ENCODE results near the gene RAD51B. TPM values are rescaled to one million over a fixed set of nuclear protein-coding genes. Genes with fewer than 3 reads are reported as not detected.
A peak's percentile ranks its signal among the peaks of the same experiment; 100 is the strongest.

The RAD51B gene
- total and polyA plus RNA-seq, 2 of the 13 experiments (the other 11 are each of a cell fraction or from before 2014, with no cell fraction given) = 7.0 to 9.5 TPM

DNA sequence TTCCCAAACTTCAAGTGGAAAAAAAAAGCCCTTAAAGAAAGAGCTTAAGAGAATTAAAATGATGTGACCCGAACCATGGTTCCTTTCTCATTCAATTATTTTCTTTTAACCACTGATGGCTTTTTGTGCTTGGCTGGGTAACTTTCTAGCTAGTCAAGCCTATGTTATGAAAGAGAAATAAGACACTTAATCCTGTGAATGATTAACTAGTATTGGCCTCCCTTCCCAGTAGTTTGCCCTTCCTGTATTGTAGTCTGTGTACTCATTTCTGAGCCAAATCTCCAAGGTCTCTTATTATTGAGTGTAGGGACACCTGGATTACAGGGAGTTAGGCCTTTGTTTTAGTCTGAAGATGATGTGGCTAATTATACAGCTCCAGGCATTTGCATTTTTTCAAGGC lies 353.0 kb downstream of the RAD51B start:
- H3K4me2 ChIP-seq (ENCODE audit: low read depth, low read length) = peak overlapping the region; percentile 77
- no peaks in the 10 kb centered on the region for H3K36me3 ChIP-seq (replicated peaks in 1 of 2; ENCODE audit: control insufficient read depth in 1 of 2, insufficient read depth in 2 of 2, low read length in 2 of 2)
- H4K20me1 ChIP-seq (ENCODE audit: insufficient read depth, low read length) = no peaks in the 10 kb centered on the region
- intact Hi-C loops (cut with micrococcal nuclease; ENCODE audit: unreplicated experiment) (loop anchor here (2.0 kb wide), 1 partner anchor 20 kb away; no protein-coding TSS in a partner anchor), in situ Hi-C loops (cut with HindIII; ENCODE audit: extremely low pct_ligation_motif_present, low pct_unique_long_range_greater_than_20kb) (no loop called here)
- peak overlapping the region; percentile 44; the same call in 1 of the 2 replicates for H3K9ac ChIP-seq (ENCODE audit: insufficient read depth, low read depth, low read length)
- peak; percentile 94 for DNase-seq (ENCODE audit: low spot score)
- ChIA-PET CTCF (ENCODE audit: low intra/inter-chr PET ratio, low total read pairs) (no interaction called here), POLR2A (interaction anchor here (0.9 to 1.6 kb wide), 7 partner anchors 10 to 647 kb away, joined by 3 to 6 read pairs (median 4); partner anchors contain the start of gene ZFP36L1)
- peak; percentile 97 for ATAC-seq
- H2AFZ ChIP-seq (ENCODE audit: low read length) = no peak overlapping the region
- 0% methylated on average over 1 of the region's 1 CpG for WGBS (ENCODE audit: low lambda C conversion rate)
- H3K4me1 ChIP-seq (ENCODE audit: insufficient read depth, low read length) = peaks cover 52% of the 10 kb centered on the region
- no peaks in the 10 kb centered on the region for H3K79me2 ChIP-seq (ENCODE audit: insufficient read depth, low read length)
- peak overlapping the region; percentile 29 to 54 (median 52); a peak in 4 of 6 replicates for H3K4me3 ChIP-seq (replicated peaks in 1 of 3; ENCODE audit: insufficient read depth in 1 of 3, low read depth in 2 of 3, low read length in 3 of 3)
- peak; percentile 75 for FAIRE-seq
- peak overlapping the region; percentile 81 for H3K27ac ChIP-seq (ENCODE audit: extremely low read length, insufficient read depth, low read length)
- no peaks in the 10 kb centered on the region for H3K9me3 ChIP-seq (ENCODE audit: low read length)
- BruUV-seq (replicated peaks) = no TSS peak
- no peaks in the 10 kb centered on the region for H3K27me3 ChIP-seq (ENCODE audit: control insufficient read depth in 1 of 2, insufficient read depth in 2 of 2, low read length in 2 of 2)
- TF ChIP-seq TBX2 (CRISPR knock-in tag; IDR thresholded peaks at IDR 0.05; ENCODE audit: borderline replicate concordance) (no peak), NFIC (IDR thresholded peaks at IDR 0.05; ENCODE audit: low read length) (0 out of 2 replicates have a peak, but pooled peaks have one; percentile 13), HNRNPUL1 (IDR thresholded peaks at IDR 0.05; ENCODE audit: low read depth, low read length) (peak; percentile 88), MBD4 (IDR thresholded peaks at IDR 0.05; ENCODE audit: borderline replicate concordance, low read length) (peak; percentile 8; the same call in 1 of the 2 replicates), SMARCC2 (IDR thresholded peaks at IDR 0.05) (no peak), YEATS2 (CRISPR knock-in tag; IDR thresholded peaks at IDR 0.05; ENCODE audit: borderline replicate concordance) (no peak; the same call in 1 of the 2 replicates), ELF3 (CRISPR knock-in tag; IDR thresholded peaks at IDR 0.05) (peak; percentile 11; the same call in 1 of the 2 replicates), TGIF2 (CRISPR knock-in tag; IDR thresholded peaks at IDR 0.05) (peak; percentile 28; the same call in 1 of the 2 replicates), ZNF724P (CRISPR knock-in tag; IDR thresholded peaks at IDR 0.05; ENCODE audit: borderline replicate concordance) (no peak), MYNN (CRISPR knock-in tag; IDR thresholded peaks at IDR 0.05; ENCODE audit: low read depth) (no peak), GFI1 (CRISPR knock-in tag; IDR thresholded peaks at IDR 0.05; ENCODE audit: borderline replicate concordance) (no peak), PCBP1 (IDR thresholded peaks at IDR 0.05; ENCODE audit: borderline replicate concordance, low read depth, low read length) (no peak), TARDBP (CRISPR knock-in tag; IDR thresholded peaks at IDR 0.05) (no peak), ONECUT2 (CRISPR knock-in tag; IDR thresholded peaks at IDR 0.05) (peak; percentile 53; the same call in 1 of the 2 replicates), ZNF292 (CRISPR knock-in tag; IDR thresholded peaks at IDR 0.05; ENCODE audit: borderline replicate concordance, low read depth) (no peak), CREB1 (IDR thresholded peaks at IDR 0.05) (no peak), CREB1 (CRISPR knock-in tag; IDR thresholded peaks at IDR 0.05) (peak; percentile 34; the same call in 1 of the 2 replicates), TBP (CRISPR knock-in tag; IDR thresholded peaks at IDR 0.05) (no peak), ZNF891 (CRISPR knock-in tag; IDR thresholded peaks at IDR 0.05) (no peak), ZMYM4 (CRISPR knock-in tag; IDR thresholded peaks at IDR 0.05) (no peak), SAP130 (CRISPR knock-in tag; IDR thresholded peaks at IDR 0.05; ENCODE audit: low read depth) (peak; percentile 25; the same call in 1 of the 2 replicates), ZNF3 (CRISPR knock-in tag; IDR thresholded peaks at IDR 0.05) (no peak), GABPA (IDR thresholded peaks at IDR 0.05; ENCODE audit: low read depth, low read length) (no peak), GABPA (CRISPR knock-in tag; IDR thresholded peaks at IDR 0.05; ENCODE audit: low read depth) (0 out of 2 replicates have a peak, but pooled peaks have one; percentile 16)
- TF ChIP-seq, protein P1, sequence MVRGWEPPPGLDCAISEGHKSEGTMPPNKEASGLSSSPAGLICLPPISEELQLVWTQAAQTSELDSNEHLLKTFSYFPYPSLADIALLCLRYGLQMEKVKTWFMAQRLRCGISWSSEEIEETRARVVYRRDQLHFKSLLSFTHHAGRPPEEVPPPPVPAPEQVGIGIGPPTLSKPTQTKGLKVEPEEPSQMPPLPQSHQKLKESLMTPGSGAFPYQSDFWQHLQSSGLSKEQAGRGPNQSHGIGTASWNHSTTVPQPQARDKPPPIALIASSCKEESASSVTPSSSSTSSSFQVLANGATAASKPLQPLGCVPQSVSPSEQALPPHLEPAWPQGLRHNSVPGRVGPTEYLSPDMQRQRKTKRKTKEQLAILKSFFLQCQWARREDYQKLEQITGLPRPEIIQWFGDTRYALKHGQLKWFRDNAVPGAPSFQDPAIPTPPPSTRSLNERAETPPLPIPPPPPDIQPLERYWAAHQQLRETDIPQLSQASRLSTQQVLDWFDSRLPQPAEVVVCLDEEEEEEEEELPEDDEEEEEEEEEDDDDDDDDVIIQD (CRISPR knock-in tag; IDR thresholded peaks at IDR 0.05; ENCODE audit: low read depth) = peak; percentile 55; the same call in 1 of the 2 replicates

All from HepG2 (cell line).